Astrocyte (in vitro differentiated cells and primary cell): ENCODE data around the gene EXOC4.

Experiments
- EZH2 ChIP-seq: IDR thresholded peaks from 2 replicates; pipeline ENCODE4 v1.6.1; 2012; ENCODE audit warnings: mild to moderate bottlenecking, low read length, inconsistent platforms; ENCODE audit not compliant: insufficient read depth
- TF ChIP-seq, protein P1 (sequence below): IDR thresholded peaks from 2 replicates; pipeline ENCODE4 v1.5.1; 2011; ENCODE audit warnings: low read depth, mild to moderate bottlenecking, inconsistent platforms, low read length, moderate library complexity; ENCODE audit not compliant: insufficient read depth

- TF ChIP-seq, protein P1, sequence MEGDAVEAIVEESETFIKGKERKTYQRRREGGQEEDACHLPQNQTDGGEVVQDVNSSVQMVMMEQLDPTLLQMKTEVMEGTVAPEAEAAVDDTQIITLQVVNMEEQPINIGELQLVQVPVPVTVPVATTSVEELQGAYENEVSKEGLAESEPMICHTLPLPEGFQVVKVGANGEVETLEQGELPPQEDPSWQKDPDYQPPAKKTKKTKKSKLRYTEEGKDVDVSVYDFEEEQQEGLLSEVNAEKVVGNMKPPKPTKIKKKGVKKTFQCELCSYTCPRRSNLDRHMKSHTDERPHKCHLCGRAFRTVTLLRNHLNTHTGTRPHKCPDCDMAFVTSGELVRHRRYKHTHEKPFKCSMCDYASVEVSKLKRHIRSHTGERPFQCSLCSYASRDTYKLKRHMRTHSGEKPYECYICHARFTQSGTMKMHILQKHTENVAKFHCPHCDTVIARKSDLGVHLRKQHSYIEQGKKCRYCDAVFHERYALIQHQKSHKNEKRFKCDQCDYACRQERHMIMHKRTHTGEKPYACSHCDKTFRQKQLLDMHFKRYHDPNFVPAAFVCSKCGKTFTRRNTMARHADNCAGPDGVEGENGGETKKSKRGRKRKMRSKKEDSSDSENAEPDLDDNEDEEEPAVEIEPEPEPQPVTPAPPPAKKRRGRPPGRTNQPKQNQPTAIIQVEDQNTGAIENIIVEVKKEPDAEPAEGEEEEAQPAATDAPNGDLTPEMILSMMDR, result no peak
- TF ChIP-seq EZH2, result no peak
These were observed 688.6 kb downstream of the EXOC4 start for GRCh38 chr7:133941496-133941895.
